K562 (cell line): ENCODE data around the gene SYMPK. TPM values are rescaled to one million over a fixed set of nuclear protein-coding genes. Genes with fewer than 3 reads are reported as not detected.
A peak's percentile ranks its signal among the peaks of the same experiment; 100 is the strongest.

Experiments
- CHD1 ChIP-seq: fragments of 200-600 bp; sonication (generic); IDR thresholded peaks from one replicate; pipeline ENCODE4 v1.6.1; 2012; ENCODE audit warnings: mild to moderate bottlenecking, moderate library complexity, low read length, inconsistent platforms
- MTA2 ChIP-seq: fragments of 450-650 bp; IDR thresholded peaks from 2 replicates; pipeline ENCODE4 v1.6.1; 2016; ENCODE audit warnings: low read depth
- NR4A1 ChIP-seq, 2 experiments: fragments of 250-450 bp in 1 of 2; fragments of 450-650 bp in 1 of 2; sonication (Bioruptor Pico) in 1 of 2; IDR thresholded peaks; 2 replicates each; pipeline versions ENCODE4 v1.4.0 to v1.6.1; 2016 to 2020; ENCODE audit warnings: mild to moderate bottlenecking in 2 of 2, missing compliant biosample characterization in 1 of 2, missing genetic modification characterization in 1 of 2, moderate library complexity in 1 of 2
- ZBTB17 ChIP-seq: fragments of 450-650 bp; formaldehyde crosslinking; IDR thresholded peaks from 2 replicates; pipeline ENCODE4 v1.4.0; 2020; ENCODE audit warnings: mild to moderate bottlenecking
- polyA plus RNA-seq, 8 experiments: library from polyadenylated mRNA; depleted of rRNA in 4 of 8; stranded (reverse) in 5 of 8; unstranded in 3 of 8; fragments of >200 nt; fragmentation: Nextera tagmentation in 2 of 8; fragmentation: Illumina TruSeq in 1 of 8; extraction: Ambion mirVana in 2 of 8; extraction: Trizol in 1 of 8; gene quantifications; 2 replicates each; pipeline versions ENCODE4 v1.2.1 to v1.2.3, GENCODE V29; 2011 to 2014; ENCODE audit warnings: inconsistent platforms in 1 of 8, missing spikeins in 1 of 8
- total RNA-seq, 7 experiments: library from RNA; depleted of rRNA in 6 of 7; stranded (reverse); fragments of >200 nt in 6 of 7; fragmentation: Illumina TruSeq in 2 of 7; extraction: Trizol in 2 of 7; gene quantifications; 2 replicates each; pipeline versions ENCODE4 v1.2.1 to v1.2.3, GENCODE V29; 2011 to 2021; ENCODE audit warnings: low replicate concordance in 1 of 7
- TF ChIP-seq, protein P1 (sequence below): IDR thresholded peaks from 2 replicates; pipeline ENCODE4 v1.6.1; 2011; ENCODE audit warnings: borderline replicate concordance, low read depth, mild to moderate bottlenecking, moderate library complexity, low read length; ENCODE audit not compliant: insufficient read depth, poor library complexity, severe bottlenecking
- TF ChIP-seq, protein P2 (sequence below): sonication (generic); formaldehyde crosslinking; IDR thresholded peaks from 2 replicates; pipeline ENCODE4 v1.9.0; 2022; ENCODE audit warnings: mild to moderate bottlenecking, missing genetic modification reagents
- TF ChIP-seq, protein P3 (sequence below): fragments of 450-650 bp; formaldehyde crosslinking; IDR thresholded peaks from 2 replicates; pipeline ENCODE4 v1.4.0; 2020; ENCODE audit warnings: mild to moderate bottlenecking
- TF ChIP-seq, protein P4 (sequence below): fragments of 450-650 bp; IDR thresholded peaks from 2 replicates; pipeline ENCODE4 v1.6.1; 2018; ENCODE audit not compliant: partially characterized antibody
- TF ChIP-seq, protein P5 (sequence below): fragments of 250-450 bp; sonication (Bioruptor Pico); IDR thresholded peaks from 2 replicates; pipeline ENCODE4 v1.4.0; 2020; ENCODE audit warnings: borderline replicate concordance

The SYMPK gene
- total and polyA plus RNA-seq, 9 of the 15 experiments (the other 6 are each of a cell fraction or from before 2014, with no cell fraction given): 0.73 to 95.5 (median 58.4) TPM

DNA sequence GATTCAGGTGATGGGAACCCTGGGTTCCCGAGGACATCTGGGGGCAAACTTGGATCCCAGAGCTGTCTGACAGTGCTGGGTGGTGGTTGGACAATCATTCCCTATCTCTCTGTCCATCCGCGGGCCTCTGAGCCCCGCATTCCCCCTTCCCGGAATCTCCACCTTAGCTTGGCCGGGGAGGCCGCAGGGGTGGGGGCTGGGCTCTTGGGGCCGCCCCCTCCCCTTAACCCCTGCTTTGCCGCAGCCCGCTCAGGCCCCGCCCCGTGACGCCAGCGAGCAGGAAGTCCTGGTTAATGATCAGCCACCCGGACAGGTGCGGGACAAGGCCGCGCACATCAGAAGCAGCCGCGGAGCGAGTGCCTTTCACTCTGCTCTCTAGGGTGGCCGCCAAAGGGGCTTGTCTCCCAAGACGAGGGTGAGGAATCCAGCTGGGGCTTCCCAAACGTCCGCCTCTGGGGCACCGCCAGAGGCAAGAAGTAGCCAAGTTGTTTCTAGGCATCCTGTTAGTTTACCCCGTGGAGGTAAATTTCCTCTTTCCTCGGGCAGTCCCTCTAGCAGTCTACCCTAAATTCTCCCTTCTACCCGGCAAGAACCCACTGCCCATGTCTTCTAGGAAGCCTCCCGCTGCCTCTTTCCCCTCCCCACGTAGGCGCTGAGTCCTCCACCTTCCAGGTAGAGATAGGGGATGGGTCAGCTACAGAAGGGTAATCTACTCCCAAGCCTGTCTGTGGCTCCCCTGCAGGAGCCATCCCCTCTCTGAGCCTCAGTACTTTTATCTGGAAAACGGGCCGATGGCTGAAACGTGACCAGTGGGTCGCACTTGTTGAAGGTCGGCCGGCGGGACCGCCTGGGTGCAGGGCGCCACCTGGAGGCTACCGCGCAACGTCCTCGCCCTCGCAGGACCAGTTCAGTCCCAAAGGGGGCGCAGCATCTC is 20.0 kb upstream of the SYMPK start (continued):
- TF ChIP-seq, protein P1, sequence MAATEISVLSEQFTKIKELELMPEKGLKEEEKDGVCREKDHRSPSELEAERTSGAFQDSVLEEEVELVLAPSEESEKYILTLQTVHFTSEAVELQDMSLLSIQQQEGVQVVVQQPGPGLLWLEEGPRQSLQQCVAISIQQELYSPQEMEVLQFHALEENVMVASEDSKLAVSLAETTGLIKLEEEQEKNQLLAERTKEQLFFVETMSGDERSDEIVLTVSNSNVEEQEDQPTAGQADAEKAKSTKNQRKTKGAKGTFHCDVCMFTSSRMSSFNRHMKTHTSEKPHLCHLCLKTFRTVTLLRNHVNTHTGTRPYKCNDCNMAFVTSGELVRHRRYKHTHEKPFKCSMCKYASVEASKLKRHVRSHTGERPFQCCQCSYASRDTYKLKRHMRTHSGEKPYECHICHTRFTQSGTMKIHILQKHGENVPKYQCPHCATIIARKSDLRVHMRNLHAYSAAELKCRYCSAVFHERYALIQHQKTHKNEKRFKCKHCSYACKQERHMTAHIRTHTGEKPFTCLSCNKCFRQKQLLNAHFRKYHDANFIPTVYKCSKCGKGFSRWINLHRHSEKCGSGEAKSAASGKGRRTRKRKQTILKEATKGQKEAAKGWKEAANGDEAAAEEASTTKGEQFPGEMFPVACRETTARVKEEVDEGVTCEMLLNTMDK: peak; percentile 98
- TF ChIP-seq, protein P2, sequence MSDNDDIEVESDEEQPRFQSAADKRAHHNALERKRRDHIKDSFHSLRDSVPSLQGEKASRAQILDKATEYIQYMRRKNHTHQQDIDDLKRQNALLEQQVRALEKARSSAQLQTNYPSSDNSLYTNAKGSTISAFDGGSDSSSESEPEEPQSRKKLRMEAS: peak; percentile 81
- no peak for TF ChIP-seq ZBTB17 (CRISPR knock-in tag)
- TF ChIP-seq NR4A1 (CRISPR knock-in tag; IDR thresholded peaks at IDR 0.05): no peak
- TF ChIP-seq NR4A1 (tag; IDR thresholded peaks at IDR 0.05): 0 out of 2 replicates have a peak, but pooled peaks have one; percentile 63
- TF ChIP-seq, protein P3, sequence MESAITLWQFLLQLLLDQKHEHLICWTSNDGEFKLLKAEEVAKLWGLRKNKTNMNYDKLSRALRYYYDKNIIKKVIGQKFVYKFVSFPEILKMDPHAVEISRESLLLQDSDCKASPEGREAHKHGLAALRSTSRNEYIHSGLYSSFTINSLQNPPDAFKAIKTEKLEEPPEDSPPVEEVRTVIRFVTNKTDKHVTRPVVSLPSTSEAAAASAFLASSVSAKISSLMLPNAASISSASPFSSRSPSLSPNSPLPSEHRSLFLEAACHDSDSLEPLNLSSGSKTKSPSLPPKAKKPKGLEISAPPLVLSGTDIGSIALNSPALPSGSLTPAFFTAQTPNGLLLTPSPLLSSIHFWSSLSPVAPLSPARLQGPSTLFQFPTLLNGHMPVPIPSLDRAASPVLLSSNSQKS (CRISPR knock-in tag): no peak
- no peak for TF ChIP-seq MTA2
- TF ChIP-seq, protein P4, sequence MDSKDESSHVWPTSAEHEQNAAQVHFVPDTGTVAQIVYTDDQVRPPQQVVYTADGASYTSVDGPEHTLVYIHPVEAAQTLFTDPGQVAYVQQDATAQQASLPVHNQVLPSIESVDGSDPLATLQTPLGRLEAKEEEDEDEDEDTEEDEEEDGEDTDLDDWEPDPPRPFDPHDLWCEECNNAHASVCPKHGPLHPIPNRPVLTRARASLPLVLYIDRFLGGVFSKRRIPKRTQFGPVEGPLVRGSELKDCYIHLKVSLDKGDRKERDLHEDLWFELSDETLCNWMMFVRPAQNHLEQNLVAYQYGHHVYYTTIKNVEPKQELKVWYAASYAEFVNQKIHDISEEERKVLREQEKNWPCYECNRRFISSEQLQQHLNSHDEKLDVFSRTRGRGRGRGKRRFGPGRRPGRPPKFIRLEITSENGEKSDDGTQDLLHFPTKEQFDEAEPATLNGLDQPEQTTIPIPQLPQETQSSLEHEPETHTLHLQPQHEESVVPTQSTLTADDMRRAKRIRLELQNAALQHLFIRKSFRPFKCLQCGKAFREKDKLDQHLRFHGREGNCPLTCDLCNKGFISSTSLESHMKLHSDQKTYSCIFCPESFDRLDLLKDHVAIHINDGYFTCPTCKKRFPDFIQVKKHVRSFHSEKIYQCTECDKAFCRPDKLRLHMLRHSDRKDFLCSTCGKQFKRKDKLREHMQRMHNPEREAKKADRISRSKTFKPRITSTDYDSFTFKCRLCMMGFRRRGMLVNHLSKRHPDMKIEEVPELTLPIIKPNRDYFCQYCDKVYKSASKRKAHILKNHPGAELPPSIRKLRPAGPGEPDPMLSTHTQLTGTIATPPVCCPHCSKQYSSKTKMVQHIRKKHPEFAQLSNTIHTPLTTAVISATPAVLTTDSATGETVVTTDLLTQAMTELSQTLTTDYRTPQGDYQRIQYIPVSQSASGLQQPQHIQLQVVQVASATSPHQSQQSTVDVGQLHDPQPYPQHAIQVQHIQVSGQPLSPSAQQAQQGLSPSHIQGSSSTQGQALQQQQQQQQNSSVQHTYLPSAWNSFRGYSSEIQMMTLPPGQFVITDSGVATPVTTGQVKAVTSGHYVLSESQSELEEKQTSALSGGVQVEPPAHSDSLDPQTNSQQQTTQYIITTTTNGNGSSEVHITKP: peak; percentile 10
- TF ChIP-seq CHD1: peak; percentile 59
- TF ChIP-seq, protein P5, sequence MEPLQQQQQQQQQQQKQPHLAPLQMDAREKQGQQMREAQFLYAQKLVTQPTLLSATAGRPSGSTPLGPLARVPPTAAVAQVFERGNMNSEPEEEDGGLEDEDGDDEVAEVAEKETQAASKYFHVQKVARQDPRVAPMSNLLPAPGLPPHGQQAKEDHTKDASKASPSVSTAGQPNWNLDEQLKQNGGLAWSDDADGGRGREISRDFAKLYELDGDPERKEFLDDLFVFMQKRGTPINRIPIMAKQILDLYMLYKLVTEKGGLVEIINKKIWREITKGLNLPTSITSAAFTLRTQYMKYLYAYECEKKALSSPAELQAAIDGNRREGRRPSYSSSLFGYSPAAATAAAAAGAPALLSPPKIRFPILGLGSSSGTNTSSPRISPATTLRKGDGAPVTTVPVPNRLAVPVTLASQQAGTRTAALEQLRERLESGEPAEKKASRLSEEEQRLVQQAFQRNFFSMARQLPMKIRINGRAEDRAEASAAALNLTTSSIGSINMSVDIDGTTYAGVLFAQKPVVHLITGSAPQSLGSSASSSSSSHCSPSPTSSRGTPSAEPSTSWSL (CRISPR knock-in tag): no peak
